GM12878 (cell line): ENCODE measurements around the gene BIRC3. TPM values are rescaled to one million over a fixed set of nuclear protein-coding genes. Genes with fewer than 3 reads are reported as not detected.

Experiments used
- ATAC-seq: fragments of 200-7000 bp; cut with Tn5 transposase; 3 replicates; pipeline ENCODE4 v1.9.1; 2020; ENCODE audit warnings: mild to moderate bottlenecking, moderate library complexity
- BruUV-seq: library from RNA; stranded (reverse); fragments of 400-500 nt; replicated peaks from 2 replicates; lab custom pipeline; 2021; lab: Mats Ljungman, UMichigan
- CTCF ChIA-PET: fragments of 300-600 bp; sonication (Branson Sonifier 250); formaldehyde crosslinking; extraction: SDS; loops from one replicate; lab custom pipeline; 2021; ENCODE audit warnings: inconsistent platforms; lab: Yijun Ruan, JAX
- POLR2A ChIA-PET: fragments of 350-600 bp; formaldehyde crosslinking; extraction: SDS; loops from one replicate; lab custom pipeline; 2021; ENCODE audit warnings: inconsistent platforms; lab: Charles Lee
- RAD21 ChIA-PET: fragments of 300-600 bp; sonication (Branson Sonifier 250); formaldehyde crosslinking; loops from one replicate; lab custom pipeline; 2023; ENCODE audit warnings: antibody characterized with exemption; ENCODE audit not compliant: unreplicated experiment; lab: Charles Lee
- SMC1A ChIA-PET: fragments of 300-600 bp; sonication (Branson Sonifier 250); formaldehyde crosslinking; loops from one replicate; lab custom pipeline; 2023; ENCODE audit not compliant: unreplicated experiment, uncharacterized antibody; lab: Charles Lee
- DNase-seq: peaks from one replicate; pipeline ENCODE4 v3.0.0-alpha.2; 2011; ENCODE audit warnings: low read depth, low spot score
- FAIRE-seq: peaks from 3 replicates; lab custom pipeline; 2011; peaks lifted over from hg19 to GRCh38; lab: Jason Lieb, UNC
- H2AFZ ChIP-seq: 2 replicates; pipeline ENCODE4 v1.6.0; 2011; ENCODE audit warnings: low read depth, low read length, control low read depth; ENCODE audit not compliant: control insufficient read depth
- H3K27ac ChIP-seq: 2 replicates; pipeline ENCODE4 v1.5.1; 2011; ENCODE audit warnings: control low read depth; ENCODE audit not compliant: control insufficient read depth, insufficient read depth
- H3K27me3 ChIP-seq, 2 experiments: replicated peaks in 1 of 2; 2 replicates each; pipeline versions ENCODE4 v1.6.0 to v1.6.1; 2011; ENCODE audit warnings: low read length in 1 of 2; ENCODE audit not compliant: control insufficient read depth in 2 of 2, insufficient read depth in 2 of 2
- H3K36me3 ChIP-seq, 2 experiments: 2 replicates each; pipeline ENCODE4 v1.5.1; 2011; ENCODE audit warnings: low read length in 1 of 2; ENCODE audit not compliant: control insufficient read depth in 2 of 2, insufficient read depth in 2 of 2
- H3K4me1 ChIP-seq: 2 replicates; pipeline ENCODE4 v1.6.1; 2011; ENCODE audit warnings: mild to moderate bottlenecking, low read length, moderate library complexity, mixed read lengths; ENCODE audit not compliant: control insufficient read depth, insufficient read depth
- H3K4me2 ChIP-seq: 2 replicates; pipeline ENCODE4 v1.6.0; 2011; ENCODE audit warnings: control low read depth; ENCODE audit not compliant: control insufficient read depth, insufficient read depth
- H3K4me3 ChIP-seq: fragments of 200-600 bp; sonication (generic); 2 replicates; pipeline ENCODE4 v1.5.1; 2016
- H3K79me2 ChIP-seq: 2 replicates; pipeline ENCODE4 v1.6.0; 2011; ENCODE audit warnings: low read length; ENCODE audit not compliant: control insufficient read depth, insufficient read depth
- H3K9ac ChIP-seq: 2 replicates; pipeline ENCODE4 v1.8.0; 2011; ENCODE audit warnings: low read length, control low read depth, mixed read lengths; ENCODE audit not compliant: control insufficient read depth, insufficient read depth
- H3K9me3 ChIP-seq: replicated peaks from 3 replicates; pipeline ENCODE4 v1.5.1; 2011; ENCODE audit warnings: mild to moderate bottlenecking, low read length; ENCODE audit not compliant: control insufficient read depth, insufficient read depth
- H4K20me1 ChIP-seq: 2 replicates; pipeline ENCODE4 v1.6.0; 2011; ENCODE audit not compliant: control insufficient read depth, insufficient read depth
- BACH1 ChIP-seq: fragments of 450-650 bp; IDR thresholded peaks from 2 replicates; pipeline ENCODE4 v1.6.1; 2017; ENCODE audit warnings: mild to moderate bottlenecking, borderline replicate concordance
- RFX5 ChIP-seq: IDR thresholded peaks from 2 replicates; pipeline ENCODE4 v1.6.1; 2011; ENCODE audit warnings: low read depth, low read length, improper control_type of control experiment
- SREBF2 ChIP-seq: IDR thresholded peaks from 2 replicates; pipeline ENCODE4 v1.6.1; 2012; ENCODE audit warnings: mild to moderate bottlenecking, low read length
- WGBS: methylation state at CpG from one replicate; pipeline ENCODE4 v1.1.6; 2016; ENCODE audit warnings: low lambda C conversion rate; ENCODE audit not compliant: insufficient replicate concordance, insufficient coverage; ENCODE audit errors: missing lambda C conversion rate; 5-methylcytosine and 5-hydroxymethylcytosine counted together
- in situ Hi-C: fragments of 300-500 bp; cut with MboI; formaldehyde crosslinking; loops from 9 replicates; pipeline ENCODE4 v1.14.3; 2018; ENCODE audit warnings: mixed read lengths
- intact Hi-C: fragments of 100-400 bp; cut with micrococcal nuclease; formaldehyde crosslinking; loops from one replicate; pipeline ENCODE4 v1.14.2; 2022; ENCODE audit not compliant: unreplicated experiment
- polyA plus RNA-seq, 11 experiments: library from polyadenylated mRNA; depleted of rRNA in 4 of 11; unstranded in 6 of 11; stranded (reverse) in 5 of 11; fragments of >200 nt; fragmentation: Nextera tagmentation in 4 of 11; fragmentation: Illumina TruSeq in 1 of 11; extraction: Ambion mirVana in 4 of 11; extraction: Trizol in 1 of 11; gene quantifications; 1 replicate in 1 of 11; 2 replicates in 10 of 11; pipeline versions ENCODE4 v1.2.1 to v1.2.3, GENCODE V29; 2011 to 2016; ENCODE audit warnings: inconsistent platforms in 2 of 11, missing spikeins in 2 of 11, low read depth in 1 of 11
- total RNA-seq, 4 experiments: library from RNA; depleted of rRNA in 3 of 4; stranded (reverse); fragments of >200 nt in 3 of 4; fragmentation: Illumina TruSeq in 1 of 4; extraction: Trizol in 1 of 4; gene quantifications; 2 replicates each; pipeline versions ENCODE4 v1.2.1 to v1.2.3, GENCODE V29; 2013 to 2021
- TF ChIP-seq, protein P1 (sequence below): IDR thresholded peaks from 2 replicates; pipeline ENCODE4 v1.6.1; 2012; ENCODE audit warnings: mild to moderate bottlenecking, low read depth, low read length

BIRC3 gene
- total and polyA plus RNA-seq, 10 of the 15 experiments (the other 5 are each of a cell fraction or from before 2014, with no cell fraction given) = 42.1 to 351 (median 83.7) TPM

DNA sequence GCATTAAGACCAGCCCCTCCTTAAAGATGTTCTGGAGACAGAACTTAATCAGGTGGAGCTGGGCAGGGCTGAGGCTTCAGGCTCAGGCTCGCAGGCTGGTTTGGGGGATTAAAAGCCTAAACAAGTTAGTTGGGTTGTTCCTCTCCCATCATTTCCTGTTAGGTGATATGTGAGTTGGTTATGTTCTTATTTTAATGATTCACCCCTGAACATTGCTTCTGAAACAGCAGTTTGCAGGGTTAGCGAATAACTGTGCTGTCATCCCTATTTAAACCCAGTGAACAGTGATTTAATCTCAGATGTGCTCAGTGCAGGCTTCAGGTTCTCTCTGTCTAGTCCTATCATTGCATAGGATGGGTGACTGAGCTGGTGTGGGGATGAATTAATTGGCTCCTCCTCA, 47.4 kb upstream of the BIRC3 start:
- no peaks in the 10 kb centered on the region for H4K20me1 ChIP-seq
- H3K4me2 ChIP-seq = no peak overlapping the region
- DNase-seq = no peak
- no peaks in the 10 kb centered on the region; the same call in 2 of the 3 replicates for H3K9me3 ChIP-seq
- no peak overlapping the region for H3K27ac ChIP-seq
- no peak overlapping the region for H3K4me3 ChIP-seq
- RAD21 ChIA-PET = interaction anchor here (1.2 to 2.0 kb wide), 3 partner anchors 10 to 71 kb away, joined by 3 to 11 read pairs (median 4); no protein-coding TSS in a partner anchor
- FAIRE-seq = no peak
- BruUV-seq = no TSS peak
- in situ Hi-C loops = no loop called here
- SMC1A ChIA-PET = interaction anchor here (1.1 to 3.1 kb wide), 7 partner anchors 10 to 409 kb away, joined by 3 to 17 read pairs (median 6); no protein-coding TSS in a partner anchor
- POLR2A ChIA-PET = interaction anchor here (1.6 kb wide), 1 partner anchor 10 kb away, joined by 4 read pairs; no protein-coding TSS in a partner anchor
- CTCF ChIA-PET = interaction anchor here (1.4 to 2.9 kb wide), 4 partner anchors 10 to 396 kb away, joined by 4 to 19 read pairs (median 12); no protein-coding TSS in a partner anchor
- no peak for TF ChIP-seq RFX5
- TF ChIP-seq, protein P1, sequence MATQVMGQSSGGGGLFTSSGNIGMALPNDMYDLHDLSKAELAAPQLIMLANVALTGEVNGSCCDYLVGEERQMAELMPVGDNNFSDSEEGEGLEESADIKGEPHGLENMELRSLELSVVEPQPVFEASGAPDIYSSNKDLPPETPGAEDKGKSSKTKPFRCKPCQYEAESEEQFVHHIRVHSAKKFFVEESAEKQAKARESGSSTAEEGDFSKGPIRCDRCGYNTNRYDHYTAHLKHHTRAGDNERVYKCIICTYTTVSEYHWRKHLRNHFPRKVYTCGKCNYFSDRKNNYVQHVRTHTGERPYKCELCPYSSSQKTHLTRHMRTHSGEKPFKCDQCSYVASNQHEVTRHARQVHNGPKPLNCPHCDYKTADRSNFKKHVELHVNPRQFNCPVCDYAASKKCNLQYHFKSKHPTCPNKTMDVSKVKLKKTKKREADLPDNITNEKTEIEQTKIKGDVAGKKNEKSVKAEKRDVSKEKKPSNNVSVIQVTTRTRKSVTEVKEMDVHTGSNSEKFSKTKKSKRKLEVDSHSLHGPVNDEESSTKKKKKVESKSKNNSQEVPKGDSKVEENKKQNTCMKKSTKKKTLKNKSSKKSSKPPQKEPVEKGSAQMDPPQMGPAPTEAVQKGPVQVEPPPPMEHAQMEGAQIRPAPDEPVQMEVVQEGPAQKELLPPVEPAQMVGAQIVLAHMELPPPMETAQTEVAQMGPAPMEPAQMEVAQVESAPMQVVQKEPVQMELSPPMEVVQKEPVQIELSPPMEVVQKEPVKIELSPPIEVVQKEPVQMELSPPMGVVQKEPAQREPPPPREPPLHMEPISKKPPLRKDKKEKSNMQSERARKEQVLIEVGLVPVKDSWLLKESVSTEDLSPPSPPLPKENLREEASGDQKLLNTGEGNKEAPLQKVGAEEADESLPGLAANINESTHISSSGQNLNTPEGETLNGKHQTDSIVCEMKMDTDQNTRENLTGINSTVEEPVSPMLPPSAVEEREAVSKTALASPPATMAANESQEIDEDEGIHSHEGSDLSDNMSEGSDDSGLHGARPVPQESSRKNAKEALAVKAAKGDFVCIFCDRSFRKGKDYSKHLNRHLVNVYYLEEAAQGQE = no peak
- no peak for TF ChIP-seq SREBF2
- TF ChIP-seq BACH1 = no peak
- H3K36me3 ChIP-seq = no peaks in the 10 kb centered on the region
- peaks cover 0 to 8% of the 10 kb centered on the region in 2 experiments; a peak in 2 of 4 replicates for H3K27me3 ChIP-seq
- no peak for ATAC-seq
- no peak overlapping the region for H2AFZ ChIP-seq
- intact Hi-C loops = no loop called here
- no peaks in the 10 kb centered on the region for H3K79me2 ChIP-seq
- no peaks in the 10 kb centered on the region; the same call in 1 of the 2 replicates for H3K4me1 ChIP-seq
- H3K9ac ChIP-seq = no peak overlapping the region
- WGBS = 29% methylated on average over 2 of the region's 2 CpGs
